Astrocyte (in vitro differentiated cells and primary cell): ENCODE measurements around the gene IPO11. TPM values are rescaled to one million over a fixed set of nuclear protein-coding genes. Genes with fewer than 3 reads are reported as not detected.

Source experiments
- DNase-seq: peaks from one replicate; pipeline ENCODE4 v3.0.0-alpha.2; 2010; ENCODE audit warnings: low read depth
- FAIRE-seq: peaks from 2 replicates; lab custom pipeline; 2011; peaks lifted over from hg19 to GRCh38; lab: Jason Lieb, UNC
- H2AFZ ChIP-seq: 2 replicates; pipeline ENCODE4 v1.6.0; 2012; ENCODE audit warnings: low read depth, low read length, inconsistent platforms
- H3K27ac ChIP-seq: 2 replicates; pipeline ENCODE4 v1.5.1; 2011; ENCODE audit warnings: low read depth, low read length, inconsistent platforms
- H3K27me3 ChIP-seq: 2 replicates; pipeline ENCODE4 v1.6.0; 2011; ENCODE audit warnings: low read length, inconsistent platforms; ENCODE audit not compliant: insufficient read depth
- H3K36me3 ChIP-seq: 2 replicates; pipeline ENCODE4 v1.5.1; 2011; ENCODE audit warnings: low read length, inconsistent platforms; ENCODE audit not compliant: insufficient read depth
- H3K4me1 ChIP-seq: 2 replicates; pipeline ENCODE4 v1.5.1; 2011; ENCODE audit warnings: low read length, inconsistent platforms; ENCODE audit not compliant: insufficient read depth
- H3K4me2 ChIP-seq: 2 replicates; pipeline ENCODE4 v1.6.0; 2012; ENCODE audit warnings: low read length, inconsistent platforms
- H3K4me3 ChIP-seq: 2 replicates; pipeline ENCODE4 v1.5.1; 2011; ENCODE audit warnings: low read depth, mild to moderate bottlenecking, low read length, inconsistent platforms; ENCODE audit not compliant: insufficient read depth
- H3K79me2 ChIP-seq: 2 replicates; pipeline ENCODE4 v1.6.0; 2012; ENCODE audit warnings: mild to moderate bottlenecking, low read length, inconsistent platforms; ENCODE audit not compliant: insufficient read depth
- H3K9ac ChIP-seq: 2 replicates; pipeline ENCODE4 v1.6.0; 2012; ENCODE audit warnings: mild to moderate bottlenecking, low read length, inconsistent platforms
- H3K9me3 ChIP-seq: 2 replicates; pipeline ENCODE4 v1.5.1; 2012; ENCODE audit warnings: low read depth, mild to moderate bottlenecking, low read length, inconsistent platforms; ENCODE audit not compliant: insufficient read depth
- H4K20me1 ChIP-seq: 2 replicates; pipeline ENCODE4 v1.6.0; 2012; ENCODE audit warnings: low read length, inconsistent platforms; ENCODE audit not compliant: insufficient read depth
- H3K27ac Mint-ChIP-seq: one replicate; pipeline ENCODE4 v1.8.0; 2021; ENCODE audit warnings: mild to moderate bottlenecking, mixed read lengths; ENCODE audit not compliant: unreplicated experiment
- H3K27me3 Mint-ChIP-seq: one replicate; pipeline ENCODE4 v1.8.0; 2021; ENCODE audit warnings: low read depth, mixed read lengths; ENCODE audit not compliant: unreplicated experiment
- H3K36me3 Mint-ChIP-seq: one replicate; pipeline ENCODE4 v1.8.0; 2021; ENCODE audit warnings: low read depth, mixed read lengths; ENCODE audit not compliant: unreplicated experiment
- H3K4me1 Mint-ChIP-seq: one replicate; pipeline ENCODE4 v1.8.0; 2021; ENCODE audit warnings: low read depth, mixed read lengths; ENCODE audit not compliant: unreplicated experiment
- H3K4me3 Mint-ChIP-seq: one replicate; pipeline ENCODE4 v1.8.0; 2021; ENCODE audit warnings: mild to moderate bottlenecking, moderate library complexity, mixed read lengths; ENCODE audit not compliant: unreplicated experiment
- H3K9me3 Mint-ChIP-seq: one replicate; pipeline ENCODE4 v1.8.0; 2021; ENCODE audit warnings: mild to moderate bottlenecking, mixed read lengths; ENCODE audit not compliant: unreplicated experiment
- CTCF ChIP-seq: IDR thresholded peaks from 2 replicates; pipeline ENCODE4 v1.5.1; 2011; ENCODE audit warnings: low read depth, mild to moderate bottlenecking, inconsistent platforms, low read length, moderate library complexity; ENCODE audit not compliant: insufficient read depth
- EZH2 ChIP-seq: IDR thresholded peaks from 2 replicates; pipeline ENCODE4 v1.6.1; 2012; ENCODE audit warnings: mild to moderate bottlenecking, low read length, inconsistent platforms; ENCODE audit not compliant: insufficient read depth
- total RNA-seq: library from RNA; stranded (reverse); gene quantifications from 2 replicates; pipeline ENCODE4 v1.2.1, GENCODE V29; 2021

The IPO11 gene
- total RNA-seq, 1 donor from 2014 or later = 31.7 TPM

GRCh38 chr5:62488531-62488930 lies 76.0 kb downstream of the IPO11 start:
- H3K4me1 ChIP-seq = no peaks in the 10 kb centered on the region
- no peaks in the 10 kb centered on the region for H3K79me2 ChIP-seq
- no peak overlapping the region for H2AFZ ChIP-seq
- H3K36me3 Mint-ChIP-seq = peaks cover 2% of the 10 kb centered on the region
- no peak overlapping the region for H3K4me2 ChIP-seq
- peaks cover 9% of the 10 kb centered on the region for H3K36me3 ChIP-seq
- peaks cover 8% of the 10 kb centered on the region for H3K4me1 Mint-ChIP-seq
- no peaks in the 10 kb centered on the region for H3K27me3 Mint-ChIP-seq
- no peak overlapping the region for H3K27ac ChIP-seq
- no peak overlapping the region for H3K9ac ChIP-seq
- H3K4me3 ChIP-seq = no peak overlapping the region
- DNase-seq = no peak
- H3K27me3 ChIP-seq = no peaks in the 10 kb centered on the region
- TF ChIP-seq EZH2 (no peak), CTCF (no peak)
- no peak overlapping the region for H3K4me3 Mint-ChIP-seq
- H3K9me3 Mint-ChIP-seq = no peaks in the 10 kb centered on the region
- H3K9me3 ChIP-seq = no peaks in the 10 kb centered on the region
- no peak for FAIRE-seq
- no peaks in the 10 kb centered on the region for H4K20me1 ChIP-seq
- no peak overlapping the region for H3K27ac Mint-ChIP-seq

GRCh38 chr5:62489471-62489870 lies 76.9 kb downstream of the IPO11 start:
- H4K20me1 ChIP-seq = no peaks in the 10 kb centered on the region

More at GRCh38 chr5:62489471-62489870, 76.9 kb downstream of the IPO11 start:
- H3K27ac ChIP-seq = no peak overlapping the region
- H3K9me3 Mint-ChIP-seq = no peaks in the 10 kb centered on the region
- H3K27me3 ChIP-seq = no peaks in the 10 kb centered on the region
- no peak overlapping the region for H3K4me2 ChIP-seq
- no peak overlapping the region for H3K4me3 ChIP-seq
- H3K27ac Mint-ChIP-seq = no peak overlapping the region
- H3K27me3 Mint-ChIP-seq = no peaks in the 10 kb centered on the region
- H3K36me3 Mint-ChIP-seq = peaks cover 2% of the 10 kb centered on the region
- FAIRE-seq (no peak), DNase-seq (no peak)
- TF ChIP-seq CTCF (no peak), EZH2 (no peak)
- H3K4me1 Mint-ChIP-seq = peaks cover 8% of the 10 kb centered on the region
- H2AFZ ChIP-seq = no peak overlapping the region
- no peak overlapping the region for H3K4me3 Mint-ChIP-seq
- no peaks in the 10 kb centered on the region for H3K4me1 ChIP-seq
- no peak overlapping the region for H3K9ac ChIP-seq
- H3K9me3 ChIP-seq = no peaks in the 10 kb centered on the region
- H3K36me3 ChIP-seq = peaks cover 9% of the 10 kb centered on the region
- H3K79me2 ChIP-seq = no peaks in the 10 kb centered on the region
